ENCODE results near the gene MED26. TPM values are rescaled to one million over a fixed set of nuclear protein-coding genes. Genes with fewer than 3 reads are reported as not detected.
A peak's percentile ranks its signal among the peaks of the same experiment; 100 is the strongest.

Gene MED26
- total and polyA plus RNA-seq, 8 donors: 0.58 to 41.7 (median 4.3) TPM

GRCh38 chr19:16661480-16662034, 33.6 kb upstream of the MED26 start:
- peak overlapping the region; percentile 85 to 96 (median 93) for H3K27ac ChIP-seq
- H3K36me3 ChIP-seq: peaks cover 16 to 23% (median 20%) of the 10 kb centered on the region in 4 donors
- TF ChIP-seq POLR2AphosphoS5 (IDR thresholded peaks at IDR 0.05) (no peak), POLR2A (IDR thresholded peaks at IDR 0.05) (no peak), EP300 (IDR thresholded peaks at IDR 0.05) (no peak)
- TF ChIP-seq, protein P1, sequence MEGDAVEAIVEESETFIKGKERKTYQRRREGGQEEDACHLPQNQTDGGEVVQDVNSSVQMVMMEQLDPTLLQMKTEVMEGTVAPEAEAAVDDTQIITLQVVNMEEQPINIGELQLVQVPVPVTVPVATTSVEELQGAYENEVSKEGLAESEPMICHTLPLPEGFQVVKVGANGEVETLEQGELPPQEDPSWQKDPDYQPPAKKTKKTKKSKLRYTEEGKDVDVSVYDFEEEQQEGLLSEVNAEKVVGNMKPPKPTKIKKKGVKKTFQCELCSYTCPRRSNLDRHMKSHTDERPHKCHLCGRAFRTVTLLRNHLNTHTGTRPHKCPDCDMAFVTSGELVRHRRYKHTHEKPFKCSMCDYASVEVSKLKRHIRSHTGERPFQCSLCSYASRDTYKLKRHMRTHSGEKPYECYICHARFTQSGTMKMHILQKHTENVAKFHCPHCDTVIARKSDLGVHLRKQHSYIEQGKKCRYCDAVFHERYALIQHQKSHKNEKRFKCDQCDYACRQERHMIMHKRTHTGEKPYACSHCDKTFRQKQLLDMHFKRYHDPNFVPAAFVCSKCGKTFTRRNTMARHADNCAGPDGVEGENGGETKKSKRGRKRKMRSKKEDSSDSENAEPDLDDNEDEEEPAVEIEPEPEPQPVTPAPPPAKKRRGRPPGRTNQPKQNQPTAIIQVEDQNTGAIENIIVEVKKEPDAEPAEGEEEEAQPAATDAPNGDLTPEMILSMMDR (IDR thresholded peaks at IDR 0.05): no peak
- no peaks in the 10 kb centered on the region for H3K27me3 ChIP-seq
- peaks cover 33 to 74% (median 56%) of the 10 kb centered on the region in 4 donors for H3K4me1 ChIP-seq
- WGBS, 5 donors: 1 to 3% (median 2%) methylated on average over 28 to 31 of the region's 31 CpGs
- peak; percentile 33 to 56 for DNase-seq
- H3K4me3 ChIP-seq: peak overlapping the region; percentile 74 to 89 (median 78)
- intact Hi-C loops (cut with DNase I; ENCODE audit: low total_unique reads): no loop called here
- no peaks in the 10 kb centered on the region for H3K9me3 ChIP-seq

GRCh38 chr19:16660763-16661479, 32.9 kb upstream of the MED26 start, which contains the start of gene TMEM38A:
TSS of gene TMEM38A (plus strand) at chr19:16661139. CDS start at chr19:16661218, 79 bp downstream.
- H3K27ac ChIP-seq: peak within 1 kb of the TSS; percentile 85 to 96 (median 93)
- intact Hi-C loops (cut with DNase I; ENCODE audit: low total_unique reads): no loop called here
- peak; percentile 72 to 81 for DNase-seq

DNA sequence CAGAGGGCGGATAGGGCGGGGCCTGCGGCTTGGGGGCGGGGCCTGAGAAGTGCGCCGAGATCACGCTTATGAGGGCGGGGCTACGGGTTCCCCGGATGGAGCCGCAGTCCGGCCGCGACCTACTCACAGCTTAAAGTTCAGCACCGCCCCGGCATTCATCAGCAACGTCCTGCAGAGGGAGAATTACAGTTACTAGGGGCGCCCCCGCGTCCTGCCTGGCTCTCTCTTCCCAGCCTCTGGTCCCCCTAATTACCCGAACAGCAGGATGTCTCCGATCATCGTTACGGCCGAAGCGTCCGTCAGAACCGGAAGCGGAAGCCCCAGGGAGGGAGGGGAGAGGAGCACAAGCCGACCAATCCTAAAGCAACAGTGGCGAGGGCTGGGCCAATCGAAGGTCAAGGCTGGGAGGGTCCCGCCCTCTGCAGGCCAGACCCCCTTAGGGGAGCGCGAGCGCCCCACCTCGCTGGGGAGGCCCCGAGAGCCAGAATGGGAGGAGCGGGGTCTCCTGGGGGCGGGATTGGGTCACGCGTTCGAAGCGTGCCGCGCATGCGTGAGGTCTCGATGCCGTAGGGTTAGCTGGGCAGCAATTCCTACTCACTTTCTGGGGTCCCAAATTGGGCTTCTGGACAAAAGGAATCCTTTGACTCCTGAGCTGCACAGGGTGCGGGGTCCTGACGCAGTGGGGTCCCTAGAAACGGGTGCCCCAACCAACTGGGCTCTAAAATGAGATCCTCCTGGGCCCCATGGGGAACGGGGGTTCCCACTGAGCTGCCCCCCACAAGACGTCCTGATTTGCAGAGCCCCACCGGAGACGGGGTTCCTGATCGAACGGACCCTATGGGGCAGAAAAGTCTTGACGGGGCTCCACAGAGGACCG, 32.1 kb upstream of the MED26 start, which contains the start of gene SMIM7:
Gene SMIM7, minus strand, starts transcription at position 313 of the 877 bp plus-strand sequence. Its CDS starts 34 bp downstream, at position 279.
- Histone ChIP-seq H3K4me3 (peak within 1 kb of the TSS; percentile 74 to 89 (median 78)), H3K36me3 (peaks cover 23 to 38% (median 35%) of the 10 kb centered on the region in 4 donors), H3K9me3 (no peaks in the 10 kb centered on the region), H3K4me1 (peaks cover 33 to 86% (median 65%) of the 10 kb centered on the region in 4 donors), H3K27ac (peak within 1 kb of the TSS; percentile 85 to 96 (median 93)), H3K27me3 (no peaks in the 10 kb centered on the region)
- intact Hi-C loops (cut with DNase I; ENCODE audit: low total_unique reads): no loop called here
- WGBS, 5 donors: 0 to 1% (median 1%) methylated on average over 41 to 60 of the region's 60 CpGs
- TF ChIP-seq POLR2A (IDR thresholded peaks at IDR 0.05) (peak in 1 of 4 donors; percentile 73), EP300 (IDR thresholded peaks at IDR 0.05) (no peak), POLR2AphosphoS5 (IDR thresholded peaks at IDR 0.05) (peak; percentile 56 to 96 (median 95))
- TF ChIP-seq, protein P1 (IDR thresholded peaks at IDR 0.05): peak in 2 of 7 experiments; percentile 32 to 45
- DNase-seq: peak; percentile 99 to 100

More at GRCh38 chr19:16660763-16661479, 32.9 kb upstream of the MED26 start, which contains the start of gene TMEM38A:
- peaks cover 22 to 30% (median 26%) of the 10 kb centered on the region in 4 donors for H3K36me3 ChIP-seq
- H3K4me3 ChIP-seq: peak within 1 kb of the TSS; percentile 74 to 89 (median 78)
- no peaks in the 10 kb centered on the region for H3K9me3 ChIP-seq
- H3K4me1 ChIP-seq: peaks cover 33 to 81% (median 60%) of the 10 kb centered on the region in 4 donors
- 1 to 5% (median 1%) methylated on average over 15 to 75 of the region's 76 CpGs for WGBS, 5 donors
- TF ChIP-seq POLR2AphosphoS5 (IDR thresholded peaks at IDR 0.05) (peak in 2 of 3 donors; percentile 48 to 69), POLR2A (IDR thresholded peaks at IDR 0.05) (no peak), EP300 (IDR thresholded peaks at IDR 0.05) (no peak)
- TF ChIP-seq, protein P1 (IDR thresholded peaks at IDR 0.05): no peak
- no peaks in the 10 kb centered on the region for H3K27me3 ChIP-seq
